ENCODE measurements around the gene CHODL.

Gene CHODL

GRCh38 chr21:18245464-18245967, 883 bp downstream of the CHODL start:
- no peak overlapping the region for H3K27ac ChIP-seq
- no peak for TF ChIP-seq CTCF (conservative IDR thresholded peaks at IDR 0.05)
- no peak for TF ChIP-seq ZFX (IDR thresholded peaks at IDR 0.05)

GRCh38 chr21:18248171-18248570, 3.5 kb downstream of the CHODL start:
- TF ChIP-seq CTCF (conservative IDR thresholded peaks at IDR 0.05) = no peak
- no peak for TF ChIP-seq ZFX (IDR thresholded peaks at IDR 0.05)
- H3K27ac ChIP-seq = no peak overlapping the region

- H3K27ac ChIP-seq = no peak overlapping the region
- TF ChIP-seq ZFX (IDR thresholded peaks at IDR 0.05) (no peak), CTCF (conservative IDR thresholded peaks at IDR 0.05) (peak; percentile 25)
Measured at GRCh38 chr21:18249672-18250071, 5.0 kb downstream of the CHODL start.

GRCh38 chr21:18251065-18251464, 6.4 kb downstream of the CHODL start:
- no peak overlapping the region for H3K27ac ChIP-seq
- TF ChIP-seq ZFX (IDR thresholded peaks at IDR 0.05) = no peak
- no peak for TF ChIP-seq CTCF (conservative IDR thresholded peaks at IDR 0.05)

- TF ChIP-seq CTCF (conservative IDR thresholded peaks at IDR 0.05) (no peak), ZFX (IDR thresholded peaks at IDR 0.05) (no peak)
- H3K27ac ChIP-seq = no peak overlapping the region
Measured at GRCh38 chr21:18252256-18252655, 7.6 kb downstream of the CHODL start.

GRCh38 chr21:18252680-18253079, 8.0 kb downstream of the CHODL start:
- TF ChIP-seq ZFX (IDR thresholded peaks at IDR 0.05) (no peak), CTCF (conservative IDR thresholded peaks at IDR 0.05) (no peak)
- no peak overlapping the region for H3K27ac ChIP-seq

GRCh38 chr21:18253221-18253620, 8.6 kb downstream of the CHODL start:
- TF ChIP-seq ZFX (IDR thresholded peaks at IDR 0.05) (no peak), CTCF (conservative IDR thresholded peaks at IDR 0.05) (no peak)
- H3K27ac ChIP-seq = no peak overlapping the region

Measured in C4-2B (cell line).